MM.1S (cell line): ENCODE results near the gene BCL2L11.

Source experiments
- DNase-seq: peaks from one replicate; pipeline ENCODE4 v3.0.0-alpha.2; 2015
- H2AFZ ChIP-seq: fragments of 300-600 bp; sonication (generic); 2 replicates; pipeline ENCODE4 v1.6.0; 2016; ENCODE audit warnings: antibody characterized with exemption, low read length
- H3F3A ChIP-seq: fragments of 300-600 bp; sonication (generic); 2 replicates; pipeline ENCODE4 v1.6.1; 2016; ENCODE audit warnings: mild to moderate bottlenecking, antibody characterized with exemption, low read length, moderate library complexity, mixed read lengths; ENCODE audit not compliant: insufficient read depth
- H3K27ac ChIP-seq: fragments of 300-600 bp; sonication (generic); 2 replicates; pipeline ENCODE4 v1.5.1; 2016; ENCODE audit warnings: mild to moderate bottlenecking, low read length
- H3K27me3 ChIP-seq: fragments of 300-600 bp; sonication (generic); replicated peaks from 2 replicates; pipeline ENCODE4 v1.6.0; 2016; ENCODE audit warnings: low read length; ENCODE audit not compliant: insufficient read depth
- H3K36me3 ChIP-seq: fragments of 300-600 bp; sonication (generic); replicated peaks from 2 replicates; pipeline ENCODE4 v1.6.1; 2016; ENCODE audit warnings: mild to moderate bottlenecking, low read length, mixed read lengths; ENCODE audit not compliant: insufficient read depth
- H3K4me1 ChIP-seq: fragments of 300-600 bp; sonication (generic); 2 replicates; pipeline ENCODE4 v1.6.1; 2016; ENCODE audit warnings: low read length, mixed read lengths
- H3K4me2 ChIP-seq: fragments of 300-600 bp; sonication (generic); 2 replicates; pipeline ENCODE4 v1.6.0; 2016; ENCODE audit warnings: low read depth, low read length
- H3K4me3 ChIP-seq: fragments of 300-600 bp; sonication (generic); 2 replicates; pipeline ENCODE4 v1.5.1; 2016; ENCODE audit warnings: low read length, mixed read lengths
- H3K79me2 ChIP-seq: fragments of 300-600 bp; sonication (generic); 2 replicates; pipeline ENCODE4 v1.6.1; 2016; ENCODE audit warnings: mixed run types, low read length, mixed read lengths
- H3K9ac ChIP-seq: fragments of 300-600 bp; sonication (generic); 2 replicates; pipeline ENCODE4 v1.6.1; 2016; ENCODE audit warnings: low read length, mixed read lengths
- H3K9me2 ChIP-seq: fragments of 300-600 bp; sonication (generic); replicated peaks from 2 replicates; pipeline ENCODE4 v1.6.1; 2016; ENCODE audit warnings: mild to moderate bottlenecking, low read length, mixed read lengths; ENCODE audit not compliant: insufficient read depth
- H3K9me3 ChIP-seq: fragments of 300-600 bp; sonication (generic); replicated peaks from 2 replicates; pipeline ENCODE4 v1.6.1; 2016; ENCODE audit warnings: mild to moderate bottlenecking, low read length, mixed read lengths; ENCODE audit not compliant: insufficient read depth
- H4K20me1 ChIP-seq: fragments of 300-600 bp; sonication (generic); 2 replicates; pipeline ENCODE4 v1.6.1; 2016; ENCODE audit warnings: mild to moderate bottlenecking, low read length, moderate library complexity, mixed read lengths; ENCODE audit not compliant: insufficient read depth
- CTCF ChIP-seq: fragments of 300-600 bp; sonication (generic); IDR thresholded peaks from 2 replicates; pipeline ENCODE4 v1.5.1; 2016; ENCODE audit warnings: antibody characterized with exemption, low read length, mixed read lengths
- EZH2 ChIP-seq: fragments of 300-600 bp; sonication (generic); optimal IDR thresholded peaks from 2 replicates; pipeline ENCODE3; 2017; ENCODE audit warnings: low read depth, mild to moderate bottlenecking, antibody characterized with exemption, low read length, mixed read lengths
- EZH2phosphoT487 ChIP-seq: fragments of 300-600 bp; sonication (generic); IDR thresholded peaks from 2 replicates; pipeline ENCODE4 v1.6.1; 2018; ENCODE audit warnings: antibody characterized with exemption, low read length

Gene BCL2L11

GRCh38 chr2:111213877-111214276, 93.2 kb downstream of the BCL2L11 start:
- peaks cover 21% of the 10 kb centered on the region for H3F3A ChIP-seq
- H3K4me3 ChIP-seq, result no peak overlapping the region
- no peaks in the 10 kb centered on the region for H4K20me1 ChIP-seq
- H2AFZ ChIP-seq, result no peak overlapping the region
- no peak overlapping the region for H3K4me2 ChIP-seq
- no peak overlapping the region for H3K27ac ChIP-seq
- H3K9me2 ChIP-seq, result no peaks in the 10 kb centered on the region
- H3K79me2 ChIP-seq, result no peaks in the 10 kb centered on the region
- H3K27me3 ChIP-seq, result no peaks in the 10 kb centered on the region
- no peak for TF ChIP-seq CTCF
- TF ChIP-seq EZH2phosphoT487, result no peak
- TF ChIP-seq EZH2, result no peak
- H3K36me3 ChIP-seq, result no peaks in the 10 kb centered on the region; the same call in 1 of the 2 replicates
- H3K9me3 ChIP-seq, result no peaks in the 10 kb centered on the region
- no peak for DNase-seq
- peaks cover 21% of the 10 kb centered on the region for H3K4me1 ChIP-seq
- no peak overlapping the region for H3K9ac ChIP-seq

- H3K9ac ChIP-seq, result no peak overlapping the region
- no peaks in the 10 kb centered on the region for H3F3A ChIP-seq
- no peaks in the 10 kb centered on the region for H3K27me3 ChIP-seq
- no peak overlapping the region for H3K4me2 ChIP-seq
- H3K27ac ChIP-seq, result no peak overlapping the region
- no peaks in the 10 kb centered on the region for H3K4me1 ChIP-seq
- no peaks in the 10 kb centered on the region; the same call in 1 of the 2 replicates for H3K36me3 ChIP-seq
- no peaks in the 10 kb centered on the region for H3K9me2 ChIP-seq
- TF ChIP-seq EZH2phosphoT487, result no peak
- no peak for TF ChIP-seq CTCF
- no peak for TF ChIP-seq EZH2
- DNase-seq, result no peak
- H3K4me3 ChIP-seq, result no peak overlapping the region
- no peaks in the 10 kb centered on the region for H3K79me2 ChIP-seq
- H4K20me1 ChIP-seq, result no peaks in the 10 kb centered on the region
- H2AFZ ChIP-seq, result no peak overlapping the region
- no peaks in the 10 kb centered on the region for H3K9me3 ChIP-seq
These were observed 96.3 kb downstream of the BCL2L11 start for GRCh38 chr2:111216811-111217652.
